ENCODE measurements around the gene GAST. TPM values are rescaled to one million over a fixed set of nuclear protein-coding genes. Genes with fewer than 3 reads are reported as not detected.

Gene GAST
- total and polyA plus RNA-seq, 2 of the 13 experiments (the other 11 are each of a cell fraction or from before 2014, with no cell fraction given) = 0.32 to 0.42 TPM

GRCh38 chr17:41689497-41690299 is 22.4 kb upstream of the GAST start (continued):
- TF ChIP-seq ZNF318 (CRISPR knock-in tag; IDR thresholded peaks at IDR 0.05) (no peak), ZNF678 (CRISPR knock-in tag; IDR thresholded peaks at IDR 0.05) (peak; percentile 11; the same call in 1 of the 2 replicates), BHLHE40 (IDR thresholded peaks at IDR 0.05; ENCODE audit: low read length) (peak; percentile 4; the same call in 1 of the 2 replicates), ZFP91 (CRISPR knock-in tag; IDR thresholded peaks at IDR 0.05; ENCODE audit: borderline replicate concordance) (peak; percentile 90; the same call in 1 of the 2 replicates), YY1 (IDR thresholded peaks at IDR 0.05; ENCODE audit: insufficient read depth, insufficient replicate concordance, low read depth, low read length) (no peak), POLR2AphosphoS2 (IDR thresholded peaks at IDR 0.05; ENCODE audit: low read depth, low read length) (0 out of 2 replicates have a peak, but pooled peaks have one; percentile 81), GLMP (CRISPR knock-in tag; IDR thresholded peaks at IDR 0.05; ENCODE audit: borderline replicate concordance) (0 out of 2 replicates have a peak, but pooled peaks have one; percentile 54), ZNF576 (CRISPR knock-in tag; IDR thresholded peaks at IDR 0.05) (0 out of 2 replicates have a peak, but pooled peaks have one; percentile 20), POGK (CRISPR knock-in tag; conservative IDR thresholded peaks at IDR 0.05) (no peak), HDAC1 (CRISPR knock-in tag; IDR thresholded peaks at IDR 0.05) (peak; percentile 10; the same call in 1 of the 2 replicates), ZNF496 (CRISPR knock-in tag; IDR thresholded peaks at IDR 0.05; ENCODE audit: insufficient replicate concordance) (no peak), MLLT10 (CRISPR knock-in tag; IDR thresholded peaks at IDR 0.05) (peak; percentile 77; the same call in 1 of the 2 replicates), ZNF430 (CRISPR knock-in tag; IDR thresholded peaks at IDR 0.05) (no peak; the same call in 1 of the 2 replicates), KDM4B (CRISPR knock-in tag; IDR thresholded peaks at IDR 0.05) (peak; percentile 73; the same call in 1 of the 2 replicates)

Measured in HepG2 (cell line).